Measurements from ENCODE around the gene THRAP3.
"Not testable (repeated sequence)": the region's sequence is repeated elsewhere in the genome, so short reads cannot be mapped to it uniquely, and the experiment has no call there.

THRAP3 gene

DNA sequence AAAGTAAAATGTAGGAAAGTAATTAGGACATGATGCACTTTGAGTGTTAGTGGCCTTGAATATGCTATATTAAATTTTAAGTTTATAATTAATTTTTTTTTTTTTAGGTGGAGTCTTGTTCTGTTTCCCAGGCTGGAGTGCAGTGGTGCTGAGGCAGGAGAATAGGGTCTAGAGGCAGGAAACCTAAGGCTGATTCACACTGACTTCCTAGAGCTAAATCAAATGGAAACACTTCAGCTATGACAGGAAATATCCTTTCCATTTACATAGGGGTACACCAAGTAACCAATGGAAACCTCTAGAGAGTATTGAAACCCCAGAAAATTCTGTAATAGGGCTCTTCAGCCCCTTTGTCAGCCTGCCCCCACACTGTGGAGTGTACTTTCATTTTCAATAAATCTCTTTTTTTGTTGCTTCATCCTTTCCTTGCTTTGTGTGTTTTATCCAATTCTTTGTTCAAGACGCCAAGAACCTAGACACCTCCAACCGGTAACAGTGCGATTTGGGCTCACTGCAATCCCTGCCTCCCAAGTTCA is 17.9 kb upstream of the THRAP3 start:
- no peak for FAIRE-seq
- no peak for DNase-seq (ENCODE audit: insufficient read length, low spot score)
- TF ChIP-seq POU2F2 (IDR thresholded peaks at IDR 0.05; ENCODE audit: low read depth, low read length) (no peak), TAF1 (IDR thresholded peaks at IDR 0.05; ENCODE audit: low read depth, low read length) (no peak), POLR2AphosphoS5 (IDR thresholded peaks at IDR 0.05; ENCODE audit: low read depth, low read length) (no peak), PAX5 (IDR thresholded peaks at IDR 0.05; ENCODE audit: insufficient read depth, low read length, severe bottlenecking) (no peak), SPI1 (IDR thresholded peaks at IDR 0.05; ENCODE audit: low read depth, low read length) (no peak), POLR2A (IDR thresholded peaks at IDR 0.05; ENCODE audit: low read depth, low read length) (no peak)

DNA sequence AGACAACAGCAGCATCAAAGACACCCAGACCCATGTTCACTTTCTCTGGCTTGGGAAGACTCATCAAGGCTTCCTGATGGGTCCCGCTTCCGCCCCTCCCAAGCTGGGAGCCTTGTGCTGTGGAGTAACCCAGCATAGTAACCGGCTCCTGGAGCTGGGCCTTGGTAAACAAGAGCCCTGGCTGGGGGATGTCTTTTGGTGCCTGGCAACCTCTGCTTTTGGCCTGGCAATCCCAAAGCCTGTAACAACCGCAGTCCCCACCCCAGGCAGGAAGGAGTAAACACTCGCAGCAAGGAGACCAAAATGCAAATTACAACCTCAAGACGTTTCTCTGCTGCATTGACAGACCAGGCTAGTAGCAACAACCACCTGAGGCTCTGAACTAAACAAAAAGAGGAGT is 16.9 kb upstream of the THRAP3 start:
- TF ChIP-seq SPI1 (IDR thresholded peaks at IDR 0.05; ENCODE audit: low read depth, low read length): no peak
- no peak for TF ChIP-seq POLR2AphosphoS5 (IDR thresholded peaks at IDR 0.05; ENCODE audit: low read depth, low read length)
- TF ChIP-seq POU2F2 (IDR thresholded peaks at IDR 0.05; ENCODE audit: low read depth, low read length): no peak
- no peak for TF ChIP-seq TAF1 (IDR thresholded peaks at IDR 0.05; ENCODE audit: low read depth, low read length)
- TF ChIP-seq PAX5 (IDR thresholded peaks at IDR 0.05; ENCODE audit: insufficient read depth, low read length, severe bottlenecking): no peak
- no peak for TF ChIP-seq POLR2A (IDR thresholded peaks at IDR 0.05; ENCODE audit: low read depth, low read length)
- FAIRE-seq (peak; percentile 86), DNase-seq (ENCODE audit: insufficient read length, low spot score) (peak; percentile 44)

- no peak for DNase-seq (ENCODE audit: insufficient read length, low spot score)
- TF ChIP-seq POLR2A (IDR thresholded peaks at IDR 0.05; ENCODE audit: low read depth, low read length) (no peak), PAX5 (IDR thresholded peaks at IDR 0.05; ENCODE audit: insufficient read depth, low read length, severe bottlenecking) (no peak), POU2F2 (IDR thresholded peaks at IDR 0.05; ENCODE audit: low read depth, low read length) (no peak), TAF1 (IDR thresholded peaks at IDR 0.05; ENCODE audit: low read depth, low read length) (no peak), SPI1 (IDR thresholded peaks at IDR 0.05; ENCODE audit: low read depth, low read length) (no peak), POLR2AphosphoS5 (IDR thresholded peaks at IDR 0.05; ENCODE audit: low read depth, low read length) (no peak)
- FAIRE-seq: no peak
Measured at GRCh38 chr1:36208978-36209703, 15.1 kb upstream of the THRAP3 start.

GRCh38 chr1:36211307-36211706 is 12.9 kb upstream of the THRAP3 start:
- no peak for DNase-seq (ENCODE audit: insufficient read length, low spot score)
- TF ChIP-seq POLR2AphosphoS5 (IDR thresholded peaks at IDR 0.05; ENCODE audit: low read depth, low read length) (no peak), PAX5 (IDR thresholded peaks at IDR 0.05; ENCODE audit: insufficient read depth, low read length, severe bottlenecking) (no peak), TAF1 (IDR thresholded peaks at IDR 0.05; ENCODE audit: low read depth, low read length) (no peak), SPI1 (IDR thresholded peaks at IDR 0.05; ENCODE audit: low read depth, low read length) (no peak), POLR2A (IDR thresholded peaks at IDR 0.05; ENCODE audit: low read depth, low read length) (no peak), POU2F2 (IDR thresholded peaks at IDR 0.05; ENCODE audit: low read depth, low read length) (no peak)
- no peak for FAIRE-seq

DNA sequence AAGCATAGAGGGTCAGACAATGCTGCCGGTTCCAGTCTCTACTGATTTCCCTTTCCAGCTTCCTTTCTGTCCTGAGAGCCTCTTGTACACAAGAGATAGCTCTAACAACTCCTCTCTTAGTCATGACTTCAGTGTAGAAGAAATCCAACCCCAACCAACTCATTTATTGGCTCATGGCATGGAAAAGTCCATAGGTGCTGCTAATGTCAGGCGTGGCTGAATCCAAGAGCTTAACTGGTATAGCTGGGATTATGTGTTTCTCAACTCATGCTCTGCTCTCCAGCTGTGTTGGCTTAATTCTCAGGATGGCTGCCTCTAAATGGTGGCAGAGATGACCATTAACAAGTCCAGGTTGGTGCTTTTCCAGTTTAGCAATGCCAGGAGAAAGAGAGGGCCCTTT is 12.4 kb upstream of the THRAP3 start:
- TF ChIP-seq TAF1 (IDR thresholded peaks at IDR 0.05; ENCODE audit: low read depth, low read length) (no peak), POU2F2 (IDR thresholded peaks at IDR 0.05; ENCODE audit: low read depth, low read length) (no peak), SPI1 (IDR thresholded peaks at IDR 0.05; ENCODE audit: low read depth, low read length) (no peak), PAX5 (IDR thresholded peaks at IDR 0.05; ENCODE audit: insufficient read depth, low read length, severe bottlenecking) (no peak), POLR2A (IDR thresholded peaks at IDR 0.05; ENCODE audit: low read depth, low read length) (no peak), POLR2AphosphoS5 (IDR thresholded peaks at IDR 0.05; ENCODE audit: low read depth, low read length) (no peak)
- DNase-seq (ENCODE audit: insufficient read length, low spot score) (no peak), FAIRE-seq (no peak)

DNA sequence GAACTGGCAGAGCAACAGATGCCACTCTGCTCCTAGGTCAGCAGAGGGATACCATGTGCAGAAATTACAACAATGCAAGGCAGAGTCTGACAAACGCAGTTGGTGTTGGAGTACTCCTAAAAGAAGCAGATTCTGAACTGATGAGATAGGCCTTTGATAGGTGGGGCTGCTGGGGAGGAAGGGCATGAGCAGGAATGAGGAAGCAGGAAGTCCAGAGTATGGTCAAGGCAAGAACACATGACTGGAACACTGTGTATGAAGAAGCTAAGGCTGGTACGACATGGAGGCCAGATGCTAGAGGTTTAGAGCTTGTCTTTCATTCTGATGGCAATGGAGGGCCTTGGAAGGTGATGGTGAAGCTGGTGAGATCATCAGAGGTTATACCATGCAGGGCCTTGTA is 11.5 kb upstream of the THRAP3 start:
- DNase-seq (ENCODE audit: insufficient read length, low spot score) (no peak), FAIRE-seq (no peak)
- 0 out of 2 replicates have a peak, but pooled peaks have one; percentile 9 for TF ChIP-seq SPI1 (IDR thresholded peaks at IDR 0.05; ENCODE audit: low read depth, low read length)
- TF ChIP-seq TAF1 (IDR thresholded peaks at IDR 0.05; ENCODE audit: low read depth, low read length): no peak

DNA sequence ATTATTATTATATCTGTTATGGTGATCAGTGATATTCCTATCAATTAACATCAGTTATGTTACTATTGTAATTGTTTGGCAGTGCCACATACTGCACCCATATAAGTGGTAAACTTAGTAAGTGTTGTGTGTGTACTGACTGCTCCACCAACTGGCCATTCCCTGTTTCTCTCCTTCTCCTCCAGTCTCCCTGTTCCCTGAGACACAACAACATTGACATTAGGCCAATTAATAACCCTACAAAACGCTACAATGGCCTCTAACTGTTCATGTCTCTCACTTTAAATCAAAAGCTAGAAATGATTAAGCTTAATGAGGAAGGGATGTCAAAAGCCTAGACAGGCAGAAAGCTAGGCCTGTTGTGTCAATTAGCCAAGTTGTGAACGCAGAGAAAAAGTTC is 6.6 kb upstream of the THRAP3 start:
- DNase-seq (ENCODE audit: insufficient read length, low spot score): no peak
- no peak for FAIRE-seq
- TF ChIP-seq TAF1 (IDR thresholded peaks at IDR 0.05; ENCODE audit: low read depth, low read length) (no peak), POLR2AphosphoS5 (IDR thresholded peaks at IDR 0.05; ENCODE audit: low read depth, low read length) (no peak), PAX5 (IDR thresholded peaks at IDR 0.05; ENCODE audit: insufficient read depth, low read length, severe bottlenecking) (no peak), POU2F2 (IDR thresholded peaks at IDR 0.05; ENCODE audit: low read depth, low read length) (no peak), POLR2A (IDR thresholded peaks at IDR 0.05; ENCODE audit: low read depth, low read length) (no peak), SPI1 (IDR thresholded peaks at IDR 0.05; ENCODE audit: low read depth, low read length) (no peak)

DNA sequence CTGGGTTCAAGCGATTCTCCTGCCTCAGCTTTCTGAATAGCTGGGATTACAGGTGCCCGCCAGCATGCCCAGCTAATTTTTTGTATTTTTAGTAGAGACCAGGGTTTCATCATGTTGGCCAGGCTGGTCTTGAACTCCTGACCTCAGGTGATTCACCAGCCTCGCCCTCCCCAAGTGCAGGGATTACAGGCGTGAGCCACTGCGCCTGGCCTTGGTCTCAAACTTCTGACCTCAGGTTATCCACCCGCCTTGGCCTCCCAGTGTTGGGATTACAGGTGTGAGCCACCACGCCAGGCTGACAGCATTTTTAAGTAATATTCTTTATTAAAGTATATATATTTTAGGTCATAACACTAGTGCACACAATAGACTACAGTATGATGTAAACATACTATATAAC is 2.3 kb upstream of the THRAP3 start:
- not testable (repeated sequence) for FAIRE-seq; DNase-seq (ENCODE audit: insufficient read length, low spot score)

DNA sequence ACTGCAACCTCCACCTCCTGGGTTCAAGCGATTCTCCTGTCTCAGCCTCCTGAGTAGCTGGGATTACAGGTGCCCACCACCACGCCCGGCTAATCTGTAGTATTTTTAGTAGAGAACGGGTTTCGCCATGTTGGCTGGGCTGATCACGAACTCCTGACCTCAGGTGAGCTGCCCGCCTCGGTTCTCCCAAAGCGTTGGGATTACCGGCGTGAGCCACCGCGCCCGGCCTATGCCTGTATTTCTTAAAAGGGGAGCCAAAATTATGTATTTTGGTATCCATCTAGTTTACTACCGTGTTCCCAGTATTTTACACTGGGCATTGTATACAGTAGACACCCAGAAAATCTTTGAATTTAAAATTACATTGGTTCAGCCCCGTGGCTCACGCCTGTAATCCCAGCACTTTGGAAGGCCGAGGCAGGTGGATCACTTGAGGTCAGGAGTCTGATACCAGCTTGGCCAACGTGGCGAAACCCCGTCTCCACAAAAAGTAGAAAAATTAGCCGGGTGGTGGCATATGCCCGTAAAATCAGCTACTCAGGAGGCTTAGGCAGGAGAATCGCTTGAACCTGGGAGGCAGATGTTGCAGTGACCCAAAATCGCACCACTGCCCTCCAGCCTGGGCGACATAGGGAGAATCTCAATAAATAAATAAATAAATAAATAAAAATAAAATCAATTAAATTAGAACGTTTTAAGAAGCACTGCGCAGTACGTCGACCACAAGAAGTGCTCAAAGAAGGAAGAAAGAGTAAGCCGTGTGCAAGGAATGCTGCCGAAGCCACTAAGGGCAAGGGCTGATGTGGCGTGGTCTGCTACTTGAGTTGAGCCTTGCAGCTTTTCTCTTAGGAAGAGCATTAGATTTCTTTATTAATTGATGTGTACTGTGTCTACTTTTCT is 1.5 kb upstream of the THRAP3 start:
- TF ChIP-seq POU2F2 (IDR thresholded peaks at IDR 0.05; ENCODE audit: low read depth, low read length) (no peak), SPI1 (IDR thresholded peaks at IDR 0.05; ENCODE audit: low read depth, low read length) (no peak), PAX5 (IDR thresholded peaks at IDR 0.05; ENCODE audit: insufficient read depth, low read length, severe bottlenecking) (no peak), TAF1 (IDR thresholded peaks at IDR 0.05; ENCODE audit: low read depth, low read length) (no peak), POLR2AphosphoS5 (IDR thresholded peaks at IDR 0.05; ENCODE audit: low read depth, low read length) (no peak)
- FAIRE-seq: no peak
- DNase-seq (ENCODE audit: insufficient read length, low spot score): no peak

All from GM12891 (cell line).